GM23248 (cell line): Measurements from ENCODE around the gene GREB1.

Experiments
- EZH2 ChIP-seq: fragments of 200-600 bp; sonication (generic); IDR thresholded peaks from 2 replicates; pipeline ENCODE4 v1.6.1; 2018; ENCODE audit warnings: antibody characterized with exemption, mild to moderate bottlenecking; ENCODE audit not compliant: insufficient read depth, poor library complexity, severe bottlenecking
- EZH2phosphoT487 ChIP-seq: fragments of 200-600 bp; sonication (generic); IDR thresholded peaks from 2 replicates; pipeline ENCODE4 v1.6.1; 2018; ENCODE audit warnings: antibody characterized with exemption, moderate library complexity, mild to moderate bottlenecking, low read depth; ENCODE audit not compliant: insufficient read depth

DNA sequence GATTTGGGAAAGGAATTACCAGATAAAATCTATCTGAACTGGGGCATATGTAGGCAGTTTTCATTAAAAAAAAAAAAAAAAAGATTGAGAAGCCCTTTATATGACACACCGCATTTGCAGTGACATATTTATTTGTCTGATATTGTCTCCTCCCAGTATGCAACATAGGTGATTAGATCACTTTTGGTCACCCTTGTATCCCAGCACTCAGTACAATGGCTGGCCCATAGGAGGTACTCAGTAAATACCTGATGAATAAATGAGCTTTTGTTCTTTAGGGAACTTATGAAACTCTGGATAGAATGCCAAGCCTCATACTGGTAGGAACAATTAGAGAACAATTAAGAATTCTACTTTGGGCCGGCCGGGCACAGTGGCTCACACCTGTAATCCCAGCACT, 45.0 kb upstream of the GREB1 start:
- TF ChIP-seq EZH2phosphoT487 (no peak), EZH2 (no peak)
